NB4 (cell line): ENCODE data around the gene ZNF85.
"Not testable (repeated sequence)": the region's sequence is repeated elsewhere in the genome, so short reads cannot be mapped to it uniquely, and the experiment has no call there.

Source experiments
- CTCF ChIP-seq: IDR thresholded peaks from one replicate; pipeline ENCODE4 v1.5.1; 2012; ENCODE audit warnings: low read depth, low read length
- MAX ChIP-seq: IDR thresholded peaks from 2 replicates; pipeline ENCODE4 v1.6.1; 2011; ENCODE audit warnings: low read depth, low read length
- POLR2A ChIP-seq: IDR thresholded peaks from 2 replicates; pipeline ENCODE4 v1.6.1; 2011; ENCODE audit warnings: mild to moderate bottlenecking; ENCODE audit not compliant: insufficient read length; ENCODE audit errors: extremely low read depth

- TF ChIP-seq CTCF, MAX, POLR2A: not testable (repeated sequence)
These were observed 69.7 kb downstream of the ZNF85 start for GRCh38 chr19:20992788-20993187.
